Activated T-helper 2 cell treated with anti-CD3 and anti-CD28 coated beads, Interferon-gamma antibody, Interleukin-2, Interleukin-4, amounts not matched to agents 10 μg/mL and 5 μg/mL and 100 μg/mL, durations not matched to agents 14 hours and 24 hours and 36 hours (primary cell): ENCODE data around the gene SEC23A. TPM values are rescaled to one million over a fixed set of nuclear protein-coding genes. Genes with fewer than 3 reads are reported as not detected.
"Not testable (repeated sequence)": the region's sequence is repeated elsewhere in the genome, so short reads cannot be mapped to it uniquely, and the experiment has no call there.

ENCODE experiments used
- DNase-seq: peaks from one replicate; pipeline ENCODE4 v3.0.0; 2021; ENCODE audit warnings: low spot score
- H3K27ac Mint-ChIP-seq: one replicate; pipeline ENCODE4 v1.8.0; 2021; ENCODE audit warnings: mixed read lengths
- H3K27me3 Mint-ChIP-seq: one replicate; pipeline ENCODE4 v1.8.0; 2021; ENCODE audit warnings: low read depth, mixed read lengths
- H3K36me3 Mint-ChIP-seq: one replicate; pipeline ENCODE4 v1.8.0; 2021; ENCODE audit warnings: low read depth, mixed read lengths
- H3K4me1 Mint-ChIP-seq: one replicate; pipeline ENCODE4 v1.8.0; 2021; ENCODE audit warnings: low read depth, mixed read lengths
- H3K4me3 Mint-ChIP-seq: one replicate; pipeline ENCODE4 v1.8.0; 2021; ENCODE audit warnings: low read depth, mild to moderate bottlenecking, moderate library complexity, mixed read lengths
- H3K9me3 Mint-ChIP-seq: one replicate; pipeline ENCODE4 v1.8.0; 2021; ENCODE audit warnings: mixed read lengths
- intact Hi-C: fragments of 100-400 bp; cut with micrococcal nuclease; formaldehyde crosslinking; loops from one replicate; pipeline ENCODE4 v1.15.1; 2023
- total RNA-seq: library from RNA; stranded (reverse); gene quantifications from 2 replicates; pipeline ENCODE4 v1.2.3, GENCODE V29; 2022

SEC23A gene
- total RNA-seq, 1 donor from 2014 or later: 76.4 TPM

GRCh38 chr14:39108791-39109190 is 5.8 kb upstream of the SEC23A start:
- DNase-seq: no peak
- Mint-ChIP-seq H3K27ac (no peak overlapping the region), H3K36me3 (no peaks in the 10 kb centered on the region), H3K4me3 (no peak overlapping the region), H3K9me3 (no peaks in the 10 kb centered on the region), H3K4me1 (peaks cover 11% of the 10 kb centered on the region), H3K27me3 (no peaks in the 10 kb centered on the region)
- intact Hi-C loops: no loop called here

- intact Hi-C loops: loop anchor here (1.0 to 2.0 kb wide), 2 partner anchors 123 to 261 kb away; no protein-coding TSS in a partner anchor
Observed at GRCh38 chr14:39107591-39107996, 4.6 kb upstream of the SEC23A start.

GRCh38 chr14:39104078-39104801 is 1.2 kb upstream of the SEC23A start:
- H3K36me3 Mint-ChIP-seq: peaks cover 13% of the 10 kb centered on the region
- H3K4me3 Mint-ChIP-seq: peak overlapping the region; percentile 98
- peaks cover 29% of the 10 kb centered on the region for H3K4me1 Mint-ChIP-seq
- H3K9me3 Mint-ChIP-seq, intact Hi-C loops, H3K27me3 Mint-ChIP-seq, DNase-seq: not testable (repeated sequence)
- H3K27ac Mint-ChIP-seq: peak overlapping the region; percentile 98

More at GRCh38 chr14:39107591-39107996, 4.6 kb upstream of the SEC23A start:
- no peak overlapping the region for H3K27ac Mint-ChIP-seq
- H3K4me1 Mint-ChIP-seq: peaks cover 14% of the 10 kb centered on the region
- H3K9me3 Mint-ChIP-seq: no peaks in the 10 kb centered on the region
- peaks cover 5% of the 10 kb centered on the region for H3K36me3 Mint-ChIP-seq
- no peak overlapping the region for H3K4me3 Mint-ChIP-seq
- DNase-seq: no peak
- H3K27me3 Mint-ChIP-seq: no peaks in the 10 kb centered on the region

- H3K4me3 Mint-ChIP-seq: peak overlapping the region; percentile 87
- intact Hi-C loops: loop anchor here (2.0 kb wide), 1 partner anchor 72 kb away; the partner anchor contains the start of gene PNN
- no peaks in the 10 kb centered on the region for H3K27me3 Mint-ChIP-seq
- no peaks in the 10 kb centered on the region for H3K9me3 Mint-ChIP-seq
- peaks cover 16% of the 10 kb centered on the region for H3K36me3 Mint-ChIP-seq
- peaks cover 31% of the 10 kb centered on the region for H3K4me1 Mint-ChIP-seq
- DNase-seq: no peak
- H3K27ac Mint-ChIP-seq: peak overlapping the region; percentile 84
Observed at GRCh38 chr14:39102265-39102968, 618 bp downstream of the SEC23A start.

- intact Hi-C loops: no loop called here
- no peak for DNase-seq
- Mint-ChIP-seq H3K27me3 (no peaks in the 10 kb centered on the region), H3K4me3 (no peak overlapping the region), H3K36me3 (peaks cover 30% of the 10 kb centered on the region), H3K4me1 (peaks cover 37% of the 10 kb centered on the region), H3K9me3 (no peaks in the 10 kb centered on the region), H3K27ac (no peak overlapping the region)
Observed at GRCh38 chr14:39099748-39100147, 3.3 kb downstream of the SEC23A start.

GRCh38 chr14:39099215-39099614 is 3.8 kb downstream of the SEC23A start:
- H3K9me3 Mint-ChIP-seq, H3K27me3 Mint-ChIP-seq, DNase-seq, H3K27ac Mint-ChIP-seq, H3K4me3 Mint-ChIP-seq, intact Hi-C loops: not testable (repeated sequence)
- Mint-ChIP-seq H3K4me1 (peaks cover 40% of the 10 kb centered on the region), H3K36me3 (peaks cover 35% of the 10 kb centered on the region)

GRCh38 chr14:39097159-39097558 is 5.9 kb downstream of the SEC23A start:
- Mint-ChIP-seq H3K4me3 (peak overlapping the region; percentile 51), H3K4me1 (peaks cover 33% of the 10 kb centered on the region), H3K27ac (peak overlapping the region; percentile 80), H3K36me3 (peaks cover 40% of the 10 kb centered on the region), H3K9me3 (no peaks in the 10 kb centered on the region), H3K27me3 (no peaks in the 10 kb centered on the region)
- intact Hi-C loops: loop anchor here (2.0 kb wide), 1 partner anchor 18 kb away; the partner anchor contains the start of gene GEMIN2
- DNase-seq: no peak

GRCh38 chr14:39094515-39094914 is 8.5 kb downstream of the SEC23A start:
- Mint-ChIP-seq H3K27ac (peak overlapping the region; percentile 77), H3K4me1 (peaks cover 29% of the 10 kb centered on the region), H3K36me3 (peaks cover 56% of the 10 kb centered on the region), H3K9me3 (no peaks in the 10 kb centered on the region), H3K27me3 (no peaks in the 10 kb centered on the region), H3K4me3 (no peak overlapping the region)
- no peak for DNase-seq
- intact Hi-C loops: no loop called here

GRCh38 chr14:39091716-39092115 is 11.3 kb downstream of the SEC23A start:
- Mint-ChIP-seq H3K4me1 (peaks cover 22% of the 10 kb centered on the region), H3K27me3 (no peaks in the 10 kb centered on the region), H3K4me3 (no peak overlapping the region), H3K27ac (no peak overlapping the region), H3K9me3 (no peaks in the 10 kb centered on the region), H3K36me3 (peaks cover 65% of the 10 kb centered on the region)
- intact Hi-C loops: no loop called here
- DNase-seq: no peak

GRCh38 chr14:39090548-39091111 is 12.4 kb downstream of the SEC23A start:
- H3K36me3 Mint-ChIP-seq: peaks cover 70% of the 10 kb centered on the region
- intact Hi-C loops: no loop called here
- H3K27me3 Mint-ChIP-seq: no peaks in the 10 kb centered on the region
- H3K4me1 Mint-ChIP-seq: peaks cover 22% of the 10 kb centered on the region
- DNase-seq: no peak
- no peaks in the 10 kb centered on the region for H3K9me3 Mint-ChIP-seq
- H3K27ac Mint-ChIP-seq: no peak overlapping the region
- H3K4me3 Mint-ChIP-seq: no peak overlapping the region

- H3K4me1 Mint-ChIP-seq: peaks cover 14% of the 10 kb centered on the region
- intact Hi-C loops: no loop called here
- H3K9me3 Mint-ChIP-seq: no peaks in the 10 kb centered on the region
- no peak for DNase-seq
- peaks cover 75% of the 10 kb centered on the region for H3K36me3 Mint-ChIP-seq
- H3K27me3 Mint-ChIP-seq: no peaks in the 10 kb centered on the region
- H3K4me3 Mint-ChIP-seq: no peak overlapping the region
- H3K27ac Mint-ChIP-seq: no peak overlapping the region
Observed at GRCh38 chr14:39087493-39087892, 15.5 kb downstream of the SEC23A start.

GRCh38 chr14:39085933-39086332 is 17.1 kb downstream of the SEC23A start:
- no peak for DNase-seq
- H3K36me3 Mint-ChIP-seq: peaks cover 72% of the 10 kb centered on the region
- no peak overlapping the region for H3K27ac Mint-ChIP-seq
- H3K4me3 Mint-ChIP-seq: no peak overlapping the region
- intact Hi-C loops: no loop called here
- no peaks in the 10 kb centered on the region for H3K27me3 Mint-ChIP-seq
- H3K4me1 Mint-ChIP-seq: peaks cover 4% of the 10 kb centered on the region
- H3K9me3 Mint-ChIP-seq: no peaks in the 10 kb centered on the region

- intact Hi-C loops: no loop called here
- Mint-ChIP-seq H3K4me1 (peaks cover 4% of the 10 kb centered on the region), H3K27me3 (no peaks in the 10 kb centered on the region), H3K36me3 (peaks cover 67% of the 10 kb centered on the region), H3K27ac (no peak overlapping the region), H3K4me3 (no peak overlapping the region), H3K9me3 (no peaks in the 10 kb centered on the region)
- DNase-seq: no peak
Observed at GRCh38 chr14:39083127-39083526, 19.9 kb downstream of the SEC23A start.
